Liver (tissue), 9 donors: ENCODE measurements around the gene PLXNA3. TPM values are rescaled to one million over a fixed set of nuclear protein-coding genes. Genes with fewer than 3 reads are reported as not detected.
A peak's percentile ranks its signal among the peaks of the same experiment; 100 is the strongest.

Experiments used
- DNase-seq: peaks from one replicate; pipeline ENCODE4 v3.0.0-alpha.2; 2017; ENCODE audit warnings: low spot score
- H3K27ac ChIP-seq, 2 donors: one replicate each; pipeline ENCODE4 v1.7.0; 2013; ENCODE audit warnings: inconsistent platforms in 2 of 2, low read length in 2 of 2, control low read depth in 1 of 2, low read depth in 1 of 2, mild to moderate bottlenecking in 1 of 2
- H3K27me3 ChIP-seq, 4 donors: one replicate each; pipeline versions ENCODE4 v1.6.1 to v1.7.0; 2013; ENCODE audit warnings: low read length in 3 of 4, inconsistent platforms in 1 of 4, mild to moderate bottlenecking in 1 of 4, moderate library complexity in 1 of 4; ENCODE audit not compliant: control insufficient read depth in 4 of 4, insufficient read depth in 4 of 4
- H3K36me3 ChIP-seq, 4 donors: one replicate each; pipeline versions ENCODE4 v1.6.1 to v1.7.0; 2013; ENCODE audit warnings: low read length in 3 of 4, mild to moderate bottlenecking in 3 of 4, low read depth in 1 of 4, moderate library complexity in 1 of 4; ENCODE audit not compliant: control insufficient read depth in 4 of 4, insufficient read depth in 3 of 4
- H3K4me1 ChIP-seq, 4 donors: one replicate each; pipeline versions ENCODE4 v1.6.1 to v1.7.0; 2013; ENCODE audit warnings: low read length in 3 of 4, mild to moderate bottlenecking in 3 of 4, moderate library complexity in 1 of 4; ENCODE audit not compliant: control insufficient read depth in 4 of 4, insufficient read depth in 4 of 4
- H3K4me3 ChIP-seq, 3 donors: one replicate each; pipeline versions ENCODE4 v1.6.1 to v1.7.0; 2013; ENCODE audit warnings: low read length in 3 of 3, control low read depth in 1 of 3, low read depth in 1 of 3, mild to moderate bottlenecking in 1 of 3
- H3K9ac ChIP-seq, 2 donors: one replicate each; pipeline ENCODE4 v1.7.0; 2013; ENCODE audit warnings: low read length in 2 of 2, mild to moderate bottlenecking in 2 of 2, moderate library complexity in 2 of 2, control low read depth in 1 of 2, low read depth in 1 of 2
- H3K9me3 ChIP-seq, 4 donors: one replicate each; pipeline versions ENCODE4 v1.6.1 to v1.7.0; 2013; ENCODE audit warnings: low read length in 3 of 4; ENCODE audit not compliant: control insufficient read depth in 4 of 4
- FOXA2 ChIP-seq: IDR thresholded peaks from 2 replicates; pipeline ENCODE4 v1.6.1; 2016; ENCODE audit warnings: antibody characterized with exemption
- GABPA ChIP-seq, 2 donors: IDR thresholded peaks in 1 of 2; conservative IDR thresholded peaks in 1 of 2; 2 replicates each; pipeline ENCODE4 v1.6.1; 2016; ENCODE audit warnings: antibody characterized with exemption in 2 of 2, mild to moderate bottlenecking in 1 of 2, moderate library complexity in 1 of 2
- HNF4A ChIP-seq, 2 donors: conservative IDR thresholded peaks; 2 replicates each; pipeline ENCODE4 v1.6.1; 2016; ENCODE audit warnings: antibody characterized with exemption in 2 of 2, mild to moderate bottlenecking in 2 of 2
- HNF4G ChIP-seq: IDR thresholded peaks from 2 replicates; pipeline ENCODE4 v1.6.1; 2016; ENCODE audit warnings: antibody characterized with exemption
- JUND ChIP-seq, 2 donors: IDR thresholded peaks; 2 replicates each; pipeline ENCODE4 v1.6.1; 2016; ENCODE audit warnings: antibody characterized with exemption in 2 of 2
- NR2F2 ChIP-seq: IDR thresholded peaks from 2 replicates; pipeline ENCODE4 v1.6.1; 2016; ENCODE audit warnings: antibody characterized with exemption
- RAD21 ChIP-seq, 2 donors: IDR thresholded peaks; 2 replicates each; pipeline ENCODE4 v1.6.1; 2016; ENCODE audit warnings: antibody characterized with exemption in 2 of 2, mild to moderate bottlenecking in 2 of 2
- TAF1 ChIP-seq: conservative IDR thresholded peaks from 2 replicates; pipeline ENCODE4 v1.6.1; 2016; ENCODE audit warnings: antibody characterized with exemption, mild to moderate bottlenecking
- YY1 ChIP-seq: IDR thresholded peaks from 2 replicates; pipeline ENCODE4 v1.6.1; 2016; ENCODE audit warnings: antibody characterized with exemption, mild to moderate bottlenecking
- WGBS: extraction: QIAGEN DNeasy Blood & Tissue Kit; methylation state at CpG from one replicate; pipeline ENCODE4 v1.1.7; 2013; 5-methylcytosine and 5-hydroxymethylcytosine counted together
- polyA plus RNA-seq, 2 donors: library from polyadenylated mRNA; stranded (reverse) in 1 of 2; unstranded in 1 of 2; fragments of 200-250 nt in 1 of 2; fragments of >200 nt in 1 of 2; fragmentation: Nextera tagmentation in 1 of 2; extraction: Ambion mirVana in 1 of 2; gene quantifications; one replicate each; pipeline versions ENCODE4 v1.2.1 to v1.2.3, GENCODE V29; 2013 to 2015
- total RNA-seq, 2 donors: library from RNA; depleted of rRNA; stranded (reverse); fragments of >200 nt; gene quantifications; one replicate each; pipeline ENCODE4 v1.2.3, GENCODE V29; 2014
- TF ChIP-seq, protein P1 (sequence below): IDR thresholded peaks from 2 replicates; pipeline ENCODE4 v1.6.1; 2016; ENCODE audit warnings: antibody characterized with exemption
- TF ChIP-seq, protein P2 (sequence below): IDR thresholded peaks from 2 replicates; pipeline ENCODE4 v1.6.1; 2016; ENCODE audit warnings: antibody characterized with exemption
- TF ChIP-seq, protein P3 (sequence below): fragments of 150-350 bp; IDR thresholded peaks from 2 replicates; pipeline ENCODE4 v1.5.1; 2017; ENCODE audit warnings: improper control_type of control experiment, low read depth, low read length; ENCODE audit not compliant: missing input control
- TF ChIP-seq, protein P4 (sequence below): IDR thresholded peaks from 2 replicates; pipeline ENCODE4 v1.6.1; 2016; ENCODE audit warnings: antibody characterized with exemption, mild to moderate bottlenecking
- donor health status: healthy.
- donor health status: healthy.
- donor health status: healthy.
- donor health status: healthy.
- donor health status: healthy.

PLXNA3 gene
- total and polyA plus RNA-seq, 4 donors: 1.1 to 1.7 (median 1.5) TPM

DNA sequence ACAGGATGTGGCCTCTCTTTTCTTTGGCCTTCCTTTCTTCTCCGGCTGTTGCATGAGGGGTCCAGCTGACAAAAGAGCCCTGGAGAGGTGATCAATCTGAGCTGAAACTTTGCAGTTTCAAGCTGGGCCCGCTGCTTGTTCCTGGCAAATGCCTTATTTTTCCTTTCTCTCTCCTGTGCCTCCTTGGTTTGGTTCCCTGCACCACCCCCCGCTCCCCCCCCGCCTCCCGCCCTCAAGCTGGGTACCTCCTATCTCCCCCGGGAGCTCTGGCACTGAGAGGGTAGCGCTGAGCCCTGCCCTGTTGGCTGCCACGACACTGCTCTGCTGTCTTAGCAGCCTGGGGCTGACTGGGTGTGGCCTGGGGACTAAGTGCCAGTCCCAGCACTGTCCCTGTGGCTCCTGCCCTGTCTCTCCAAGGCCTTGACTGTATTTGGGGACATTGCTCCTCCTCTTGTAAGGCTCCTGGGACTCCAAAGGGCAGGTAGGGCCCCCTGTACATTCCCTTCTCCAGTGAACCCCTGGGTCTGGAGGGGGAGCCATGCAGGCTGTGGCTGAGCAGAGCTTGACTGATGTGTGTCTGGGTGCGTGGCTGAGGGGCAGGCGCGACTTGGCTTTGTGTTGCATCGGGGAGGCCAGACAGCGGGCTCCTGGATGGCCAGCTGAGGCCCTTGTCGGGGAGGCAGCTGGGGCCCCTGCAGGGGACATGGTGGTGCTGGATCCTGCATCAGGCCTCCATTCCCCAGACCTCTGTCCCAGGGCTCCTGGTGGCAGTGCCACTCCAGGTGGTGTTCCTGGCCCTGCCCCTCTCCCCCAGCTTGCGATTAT is 1.1 kb downstream of the PLXNA3 start:
- Histone ChIP-seq H3K4me3 (peak overlapping the region in 2 of 3 donors; percentile 30 to 74), H3K27ac (no peak overlapping the region), H3K4me1 (peaks cover 0 to 5% (median 0%) of the 10 kb centered on the region in 4 donors), H3K36me3 (no peaks in the 10 kb centered on the region), H3K9ac (no peak overlapping the region), H3K9me3 (no peaks in the 10 kb centered on the region), H3K27me3 (no peaks in the 10 kb centered on the region)
- 58% methylated on average over 15 of the region's 15 CpGs for WGBS
- TF ChIP-seq, protein P1, sequence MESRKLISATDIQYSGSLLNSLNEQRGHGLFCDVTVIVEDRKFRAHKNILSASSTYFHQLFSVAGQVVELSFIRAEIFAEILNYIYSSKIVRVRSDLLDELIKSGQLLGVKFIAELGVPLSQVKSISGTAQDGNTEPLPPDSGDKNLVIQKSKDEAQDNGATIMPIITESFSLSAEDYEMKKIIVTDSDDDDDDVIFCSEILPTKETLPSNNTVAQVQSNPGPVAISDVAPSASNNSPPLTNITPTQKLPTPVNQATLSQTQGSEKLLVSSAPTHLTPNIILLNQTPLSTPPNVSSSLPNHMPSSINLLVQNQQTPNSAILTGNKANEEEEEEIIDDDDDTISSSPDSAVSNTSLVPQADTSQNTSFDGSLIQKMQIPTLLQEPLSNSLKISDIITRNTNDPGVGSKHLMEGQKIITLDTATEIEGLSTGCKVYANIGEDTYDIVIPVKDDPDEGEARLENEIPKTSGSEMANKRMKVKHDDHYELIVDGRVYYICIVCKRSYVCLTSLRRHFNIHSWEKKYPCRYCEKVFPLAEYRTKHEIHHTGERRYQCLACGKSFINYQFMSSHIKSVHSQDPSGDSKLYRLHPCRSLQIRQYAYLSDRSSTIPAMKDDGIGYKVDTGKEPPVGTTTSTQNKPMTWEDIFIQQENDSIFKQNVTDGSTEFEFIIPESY: no peak
- TF ChIP-seq FOXA2 (no peak), RAD21 (IDR thresholded peaks at IDR 0.05) (no peak)
- TF ChIP-seq, protein P2, sequence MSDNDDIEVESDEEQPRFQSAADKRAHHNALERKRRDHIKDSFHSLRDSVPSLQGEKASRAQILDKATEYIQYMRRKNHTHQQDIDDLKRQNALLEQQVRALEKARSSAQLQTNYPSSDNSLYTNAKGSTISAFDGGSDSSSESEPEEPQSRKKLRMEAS: no peak
- DNase-seq: no peak

DNA sequence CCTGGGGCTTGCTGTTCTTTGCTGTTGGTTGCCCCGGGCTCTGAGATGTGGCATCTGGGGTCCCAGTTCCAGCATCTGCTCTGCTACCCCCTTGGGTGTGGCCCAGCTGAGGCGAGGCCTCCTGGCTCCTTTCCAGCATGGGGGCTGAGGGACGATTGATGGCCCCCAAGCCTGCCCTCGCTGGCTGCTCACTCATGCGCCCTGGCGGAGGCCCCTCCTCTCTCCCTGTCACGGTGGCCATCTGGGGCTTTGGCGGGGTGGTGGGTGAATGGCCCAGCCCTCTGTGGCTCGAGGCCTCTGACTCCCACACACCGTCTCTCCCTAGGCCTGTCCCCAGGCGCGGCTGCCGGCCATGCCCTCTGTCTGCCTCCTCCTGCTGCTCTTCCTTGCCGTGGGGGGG is 1.8 kb downstream of the PLXNA3 start:
- TF ChIP-seq GABPA (IDR thresholded peaks at IDR 0.05 in 1 of 2, conservative IDR thresholded peaks at IDR 0.05 in 1 of 2) (no peak), JUND (IDR thresholded peaks at IDR 0.05) (no peak), HNF4G (no peak), HNF4A (conservative IDR thresholded peaks at IDR 0.05) (no peak), TAF1 (no peak), YY1 (no peak), FOXA2 (no peak), NR2F2 (no peak)
- TF ChIP-seq, protein P3, sequence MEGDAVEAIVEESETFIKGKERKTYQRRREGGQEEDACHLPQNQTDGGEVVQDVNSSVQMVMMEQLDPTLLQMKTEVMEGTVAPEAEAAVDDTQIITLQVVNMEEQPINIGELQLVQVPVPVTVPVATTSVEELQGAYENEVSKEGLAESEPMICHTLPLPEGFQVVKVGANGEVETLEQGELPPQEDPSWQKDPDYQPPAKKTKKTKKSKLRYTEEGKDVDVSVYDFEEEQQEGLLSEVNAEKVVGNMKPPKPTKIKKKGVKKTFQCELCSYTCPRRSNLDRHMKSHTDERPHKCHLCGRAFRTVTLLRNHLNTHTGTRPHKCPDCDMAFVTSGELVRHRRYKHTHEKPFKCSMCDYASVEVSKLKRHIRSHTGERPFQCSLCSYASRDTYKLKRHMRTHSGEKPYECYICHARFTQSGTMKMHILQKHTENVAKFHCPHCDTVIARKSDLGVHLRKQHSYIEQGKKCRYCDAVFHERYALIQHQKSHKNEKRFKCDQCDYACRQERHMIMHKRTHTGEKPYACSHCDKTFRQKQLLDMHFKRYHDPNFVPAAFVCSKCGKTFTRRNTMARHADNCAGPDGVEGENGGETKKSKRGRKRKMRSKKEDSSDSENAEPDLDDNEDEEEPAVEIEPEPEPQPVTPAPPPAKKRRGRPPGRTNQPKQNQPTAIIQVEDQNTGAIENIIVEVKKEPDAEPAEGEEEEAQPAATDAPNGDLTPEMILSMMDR: no peak
- TF ChIP-seq, protein P2: no peak
- TF ChIP-seq, protein P4, sequence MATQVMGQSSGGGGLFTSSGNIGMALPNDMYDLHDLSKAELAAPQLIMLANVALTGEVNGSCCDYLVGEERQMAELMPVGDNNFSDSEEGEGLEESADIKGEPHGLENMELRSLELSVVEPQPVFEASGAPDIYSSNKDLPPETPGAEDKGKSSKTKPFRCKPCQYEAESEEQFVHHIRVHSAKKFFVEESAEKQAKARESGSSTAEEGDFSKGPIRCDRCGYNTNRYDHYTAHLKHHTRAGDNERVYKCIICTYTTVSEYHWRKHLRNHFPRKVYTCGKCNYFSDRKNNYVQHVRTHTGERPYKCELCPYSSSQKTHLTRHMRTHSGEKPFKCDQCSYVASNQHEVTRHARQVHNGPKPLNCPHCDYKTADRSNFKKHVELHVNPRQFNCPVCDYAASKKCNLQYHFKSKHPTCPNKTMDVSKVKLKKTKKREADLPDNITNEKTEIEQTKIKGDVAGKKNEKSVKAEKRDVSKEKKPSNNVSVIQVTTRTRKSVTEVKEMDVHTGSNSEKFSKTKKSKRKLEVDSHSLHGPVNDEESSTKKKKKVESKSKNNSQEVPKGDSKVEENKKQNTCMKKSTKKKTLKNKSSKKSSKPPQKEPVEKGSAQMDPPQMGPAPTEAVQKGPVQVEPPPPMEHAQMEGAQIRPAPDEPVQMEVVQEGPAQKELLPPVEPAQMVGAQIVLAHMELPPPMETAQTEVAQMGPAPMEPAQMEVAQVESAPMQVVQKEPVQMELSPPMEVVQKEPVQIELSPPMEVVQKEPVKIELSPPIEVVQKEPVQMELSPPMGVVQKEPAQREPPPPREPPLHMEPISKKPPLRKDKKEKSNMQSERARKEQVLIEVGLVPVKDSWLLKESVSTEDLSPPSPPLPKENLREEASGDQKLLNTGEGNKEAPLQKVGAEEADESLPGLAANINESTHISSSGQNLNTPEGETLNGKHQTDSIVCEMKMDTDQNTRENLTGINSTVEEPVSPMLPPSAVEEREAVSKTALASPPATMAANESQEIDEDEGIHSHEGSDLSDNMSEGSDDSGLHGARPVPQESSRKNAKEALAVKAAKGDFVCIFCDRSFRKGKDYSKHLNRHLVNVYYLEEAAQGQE: no peak
- Histone ChIP-seq H3K9me3 (no peaks in the 10 kb centered on the region), H3K4me1 (peaks cover 0 to 5% (median 0%) of the 10 kb centered on the region in 4 donors), H3K27ac (no peak overlapping the region), H3K4me3 (no peak overlapping the region), H3K36me3 (no peaks in the 10 kb centered on the region), H3K27me3 (no peaks in the 10 kb centered on the region), H3K9ac (no peak overlapping the region)
- DNase-seq: no peak
- 90% methylated on average over 14 of the region's 14 CpGs for WGBS
